Measurements from ENCODE around the gene PROSER2.

PROSER2 gene, protein sequence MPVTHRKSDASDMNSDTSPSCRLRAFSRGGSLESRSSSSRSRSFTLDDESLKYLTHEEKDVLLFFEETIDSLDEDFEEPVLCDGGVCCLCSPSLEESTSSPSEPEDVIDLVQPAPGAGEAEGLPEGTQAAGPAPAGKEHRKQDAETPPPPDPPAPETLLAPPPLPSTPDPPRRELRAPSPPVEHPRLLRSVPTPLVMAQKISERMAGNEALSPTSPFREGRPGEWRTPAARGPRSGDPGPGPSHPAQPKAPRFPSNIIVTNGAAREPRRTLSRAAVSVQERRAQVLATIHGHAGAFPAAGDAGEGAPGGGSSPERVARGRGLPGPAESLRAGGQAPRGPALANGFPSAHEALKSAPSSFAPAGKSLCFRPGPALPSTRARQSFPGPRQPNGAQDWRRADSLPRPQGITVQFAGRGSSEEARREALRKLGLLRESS

DNA sequence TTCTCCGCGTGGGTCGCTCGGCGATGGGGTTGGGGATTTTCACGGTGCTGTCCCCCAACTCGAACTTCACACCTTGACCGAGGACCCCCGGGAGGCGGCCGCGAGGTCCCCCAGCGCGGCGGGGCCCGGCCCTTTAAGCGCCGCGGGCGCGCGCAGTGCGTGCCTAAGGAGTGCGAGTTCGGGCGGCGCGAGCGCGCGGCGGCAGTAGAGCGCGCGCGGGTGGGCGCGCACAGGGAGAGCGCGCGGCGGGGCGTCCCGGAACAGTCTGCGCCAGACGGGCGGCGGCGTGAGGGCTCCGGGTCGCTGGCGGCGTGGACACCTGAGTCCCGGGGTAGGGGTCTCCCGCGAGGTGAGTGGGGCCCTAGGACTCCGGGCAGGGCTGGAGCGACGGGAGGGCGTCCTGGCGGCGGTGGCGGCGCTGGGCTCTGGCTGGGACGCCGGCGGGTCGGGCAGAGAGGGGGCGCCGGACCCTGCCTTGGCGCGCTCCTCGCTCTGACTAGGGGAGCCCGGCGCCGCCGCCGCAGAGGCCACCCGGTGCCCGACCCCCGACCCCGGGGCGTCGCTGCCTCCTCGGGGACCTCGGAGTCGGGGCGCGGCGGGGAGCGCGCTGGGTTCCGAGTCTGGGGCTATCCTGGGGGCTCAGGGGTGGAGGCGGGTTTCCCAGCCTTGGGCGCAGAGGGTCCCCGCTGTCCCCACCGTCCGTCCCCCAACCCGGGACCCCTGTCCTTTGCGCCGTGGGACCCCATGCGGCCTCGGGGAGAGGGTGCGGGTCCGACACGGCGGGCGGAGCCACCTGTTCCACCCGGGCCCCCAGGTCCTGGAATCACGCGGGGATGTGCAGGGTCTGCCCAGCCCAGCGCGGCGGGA is at the start of gene PROSER2:
Gene PROSER2 (plus strand): TSS at position 235 of the 867 bp plus-strand sequence. CDS start 28,722 bp downstream, outside the sequence.
- DNase-seq (ENCODE audit: low read depth), result no peak
- peak within 1 kb of the TSS; percentile 56 for H3K4me3 ChIP-seq (ENCODE audit: low read depth, low read length)
- no peak for TF ChIP-seq CTCF (IDR thresholded peaks at IDR 0.05; ENCODE audit: low read depth, low read length, missing control alignments)

- no peak for TF ChIP-seq CTCF (IDR thresholded peaks at IDR 0.05; ENCODE audit: low read depth, low read length, missing control alignments)
- no peak overlapping the region for H3K4me3 ChIP-seq (ENCODE audit: low read depth, low read length)
- no peak for DNase-seq (ENCODE audit: low read depth)
Measured at GRCh38 chr10:11773761-11774441, 49.3 kb upstream of the PROSER2 start.

- DNase-seq (ENCODE audit: low read depth), result no peak
- no peak for TF ChIP-seq CTCF (IDR thresholded peaks at IDR 0.05; ENCODE audit: low read depth, low read length, missing control alignments)
- H3K4me3 ChIP-seq (ENCODE audit: low read depth, low read length), result no peak overlapping the region
Measured at GRCh38 chr10:11775412-11775811, 47.7 kb upstream of the PROSER2 start.

DNA sequence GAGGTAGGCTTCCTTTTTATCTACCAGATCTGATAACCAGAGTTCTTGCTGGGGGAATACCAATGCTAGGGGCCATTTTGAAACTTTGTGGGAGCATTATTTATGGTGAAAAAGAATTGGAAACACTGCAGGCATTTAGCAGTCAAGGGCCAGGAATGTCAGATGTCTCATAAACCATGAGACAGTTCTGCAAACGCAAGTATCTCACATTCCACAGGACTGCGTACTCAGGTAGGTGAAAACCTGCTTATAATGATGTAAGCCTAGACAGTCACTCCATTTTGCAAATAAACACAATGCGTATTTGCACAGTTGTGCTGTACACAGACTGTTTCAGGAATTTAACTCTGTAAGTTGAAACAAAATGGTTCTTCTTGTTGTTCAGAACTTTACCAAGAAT is 47.1 kb upstream of the PROSER2 start:
- no peak for TF ChIP-seq CTCF (IDR thresholded peaks at IDR 0.05; ENCODE audit: low read depth, low read length, missing control alignments)
- H3K4me3 ChIP-seq (ENCODE audit: low read depth, low read length), result no peak overlapping the region
- DNase-seq (ENCODE audit: low read depth), result no peak

DNA sequence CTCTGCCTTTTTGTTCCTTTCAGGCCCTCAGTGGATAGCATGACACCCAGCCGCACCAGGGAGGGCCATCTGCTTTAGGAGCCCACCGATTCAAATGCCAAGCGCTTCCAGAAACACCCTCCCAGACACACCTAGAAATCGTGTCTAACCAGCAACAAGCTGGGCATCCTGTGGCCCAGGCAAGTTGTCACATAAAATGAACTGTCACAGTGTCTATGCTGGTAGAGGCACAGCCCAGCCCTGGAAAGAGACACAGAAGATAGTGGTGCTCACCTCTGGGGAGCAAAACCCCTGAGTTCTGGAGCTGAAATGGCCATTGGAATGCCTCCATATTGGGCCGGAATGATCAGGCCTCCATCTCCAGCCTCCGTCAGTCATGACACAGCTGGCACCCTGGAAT is 42.0 kb upstream of the PROSER2 start:
- H3K4me3 ChIP-seq (ENCODE audit: low read depth, low read length), result no peak overlapping the region
- TF ChIP-seq CTCF (IDR thresholded peaks at IDR 0.05; ENCODE audit: low read depth, low read length, missing control alignments), result no peak
- no peak for DNase-seq (ENCODE audit: low read depth)

- DNase-seq (ENCODE audit: low read depth), result peak; percentile 51
- TF ChIP-seq CTCF (IDR thresholded peaks at IDR 0.05; ENCODE audit: low read depth, low read length, missing control alignments), result peak; percentile 64
- no peak overlapping the region for H3K4me3 ChIP-seq (ENCODE audit: low read depth, low read length)
Measured at GRCh38 chr10:11782793-11783557, 40.2 kb upstream of the PROSER2 start.
